GM23248 (cell line): Measurements from ENCODE around the gene PKP1.
"Not testable (repeated sequence)": the region's sequence is repeated elsewhere in the genome, so short reads cannot be mapped to it uniquely, and the experiment has no call there.

ENCODE experiments used
- EZH2 ChIP-seq: fragments of 200-600 bp; sonication (generic); IDR thresholded peaks from 2 replicates; pipeline ENCODE4 v1.6.1; 2018; ENCODE audit warnings: antibody characterized with exemption, mild to moderate bottlenecking; ENCODE audit not compliant: insufficient read depth, poor library complexity, severe bottlenecking
- EZH2phosphoT487 ChIP-seq: fragments of 200-600 bp; sonication (generic); IDR thresholded peaks from 2 replicates; pipeline ENCODE4 v1.6.1; 2018; ENCODE audit warnings: antibody characterized with exemption, moderate library complexity, mild to moderate bottlenecking, low read depth; ENCODE audit not compliant: insufficient read depth

GRCh38 chr1:201239646-201240045, 43.7 kb upstream of the PKP1 start:
- not testable (repeated sequence) for TF ChIP-seq EZH2, EZH2phosphoT487
